ENCODE measurements around the gene TMEM273.

Gene TMEM273

GRCh38 chr10:49139028-49139845, 49.0 kb downstream of the TMEM273 start:
- no peak for DNase-seq

GRCh38 chr10:49138361-49138891, 49.8 kb downstream of the TMEM273 start:
- no peak for DNase-seq

- DNase-seq = no peak
These were observed 51.7 kb downstream of the TMEM273 start for GRCh38 chr10:49136525-49136924.

GRCh38 chr10:49135575-49136313, 52.4 kb downstream of the TMEM273 start:
- DNase-seq = no peak

GRCh38 chr10:49134327-49134726, 53.9 kb downstream of the TMEM273 start:
- DNase-seq = no peak

- no peak for DNase-seq
These were observed 54.4 kb downstream of the TMEM273 start, which contains the start of gene FAM170B for GRCh38 chr10:49133706-49134248. TSS of gene FAM170B (minus strand) at chr10:49134021. CDS start at chr10:49133918, 103 bp downstream.

- no peak for DNase-seq
These were observed 55.8 kb downstream of the TMEM273 start for GRCh38 chr10:49132362-49132737.

GRCh38 chr10:49131507-49132361, 56.5 kb downstream of the TMEM273 start:
- DNase-seq = no peak

GRCh38 chr10:49129376-49129775, 58.8 kb downstream of the TMEM273 start:
- DNase-seq = no peak

GRCh38 chr10:49128854-49129253, 59.3 kb downstream of the TMEM273 start:
- no peak for DNase-seq

GRCh38 chr10:49123981-49124950, 63.9 kb downstream of the TMEM273 start:
- no peak for DNase-seq

GRCh38 chr10:49120911-49121310, 67.3 kb downstream of the TMEM273 start:
- no peak for DNase-seq

GRCh38 chr10:49119746-49120145, 68.4 kb downstream of the TMEM273 start:
- no peak for DNase-seq

- no peak for DNase-seq
These were observed 69.6 kb downstream of the TMEM273 start for GRCh38 chr10:49118430-49119074.

- no peak for DNase-seq
These were observed 70.7 kb downstream of the TMEM273 start for GRCh38 chr10:49117376-49118070.

GRCh38 chr10:49116509-49117375, 71.4 kb downstream of the TMEM273 start:
- no peak for DNase-seq

GRCh38 chr10:49115796-49116508, 72.2 kb downstream of the TMEM273 start:
- no peak for DNase-seq

- DNase-seq = no peak
These were observed 73.0 kb downstream of the TMEM273 start, which contains the start of gene VSTM4 for GRCh38 chr10:49115015-49115795. TSS of gene VSTM4 (minus strand) at chr10:49115522. CDS start at chr10:49115485, 37 bp downstream.

Data from stimulated activated CD8-positive, alpha-beta memory T cell treated with anti-CD3 and anti-CD28 coated beads, Interleukin-4, amount 100 ng/mL, for 48 hours (primary cell).